ENCODE measurements around the gene IFITM2. TPM values are rescaled to one million over a fixed set of nuclear protein-coding genes. Genes with fewer than 3 reads are reported as not detected.
A peak's percentile ranks its signal among the peaks of the same experiment; 100 is the strongest.
"Not testable (repeated sequence)": the region's sequence is repeated elsewhere in the genome, so short reads cannot be mapped to it uniquely, and the experiment has no call there.

Gene IFITM2
- total RNA-seq = 100 to 1,000 TPM in 3 of 4 donors, 10 to 100 TPM in 1; 27.8 to 926 (median 269) TPM

- H3K27me3 ChIP-seq; intact Hi-C loops (cut with DNase I; ENCODE audit: low total_unique reads); H3K9me3 ChIP-seq; H3K36me3 ChIP-seq; H3K4me1 ChIP-seq: not testable (repeated sequence)
- H3K27ac ChIP-seq = peak within 1 kb of the TSS; percentile 88 to 93
- TF ChIP-seq POLR2A (IDR thresholded peaks at IDR 0.05) = peak; percentile 73
- peak in 2 of 4 experiments; percentile 12 to 32 for TF ChIP-seq CTCF (IDR thresholded peaks at IDR 0.05)
- DNase-seq = peak; percentile 81 to 86
- peak within 1 kb of the TSS; percentile 44 to 52 for H3K4me3 ChIP-seq
Measured at GRCh38 chr11:307766-308708, at the start of gene IFITM2. Gene IFITM2, plus strand, starts transcription at chr11:307816. Its CDS starts 377 bp downstream, at chr11:308193.

- Histone ChIP-seq H3K4me3 (no peak overlapping the region), H3K27ac (no peak overlapping the region), H3K36me3 (no peaks in the 10 kb centered on the region), H3K27me3 (no peaks in the 10 kb centered on the region), H3K9me3 (no peaks in the 10 kb centered on the region), H3K4me1 (no peaks in the 10 kb centered on the region)
- no peak for DNase-seq
- TF ChIP-seq POLR2A (IDR thresholded peaks at IDR 0.05) = no peak
- TF ChIP-seq CTCF (IDR thresholded peaks at IDR 0.05) = no peak
- intact Hi-C loops (cut with DNase I; ENCODE audit: low total_unique reads) = no loop called here
Measured at GRCh38 chr11:259413-259812, 48.2 kb upstream of the IFITM2 start.

- TF ChIP-seq CTCF (IDR thresholded peaks at IDR 0.05) = no peak
- no peak for TF ChIP-seq POLR2A (IDR thresholded peaks at IDR 0.05)
- Histone ChIP-seq H3K36me3 (no peaks in the 10 kb centered on the region), H3K4me3 (no peak overlapping the region), H3K4me1 (no peaks in the 10 kb centered on the region), H3K27ac (no peak overlapping the region), H3K9me3 (peaks cover 0 to 3% of the 10 kb centered on the region in 2 donors), H3K27me3 (no peaks in the 10 kb centered on the region)
- intact Hi-C loops (cut with DNase I; ENCODE audit: low total_unique reads) = no loop called here
- DNase-seq = no peak
Measured at GRCh38 chr11:261624-262023, 46.0 kb upstream of the IFITM2 start.

DNA sequence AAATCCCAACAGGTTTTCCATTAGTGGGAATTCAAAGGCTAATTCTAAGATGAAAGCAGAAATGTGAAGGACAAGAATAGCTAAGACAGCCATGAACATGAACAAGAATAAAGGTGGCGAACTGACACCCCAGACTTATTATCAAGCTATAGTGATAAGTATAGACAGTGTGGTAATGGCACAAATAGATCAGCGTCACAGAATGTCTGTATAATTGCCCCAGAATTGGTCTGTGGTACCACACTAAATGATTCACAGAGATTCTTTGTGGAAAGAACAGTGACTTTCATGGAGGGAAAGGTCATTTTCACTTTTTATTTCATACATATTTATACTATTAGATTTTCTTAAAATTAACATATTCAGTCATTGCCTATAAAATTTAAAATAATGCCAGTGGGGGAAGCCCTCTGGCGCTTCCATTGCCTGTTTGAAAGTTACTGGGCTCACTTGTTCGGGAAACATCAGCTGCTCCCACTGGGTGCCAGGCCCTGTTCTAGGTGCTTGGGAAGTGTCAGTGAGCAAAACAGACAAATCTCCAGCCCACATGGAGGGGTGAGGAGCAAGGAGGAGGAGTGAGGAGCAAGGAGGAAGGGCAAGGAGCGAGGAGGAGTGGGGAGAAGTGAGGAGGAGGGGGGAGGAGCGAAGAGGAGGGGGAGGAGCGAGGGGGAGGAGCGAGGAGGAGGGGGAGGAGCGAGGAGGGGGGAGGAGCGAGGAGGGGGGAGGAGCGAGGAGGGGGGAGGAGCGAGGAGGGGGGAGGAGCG lies 40.8 kb upstream of the IFITM2 start:
- peaks cover 0 to 3% of the 10 kb centered on the region in 2 donors for H3K9me3 ChIP-seq
- no peaks in the 10 kb centered on the region for H3K4me1 ChIP-seq
- no peaks in the 10 kb centered on the region for H3K27me3 ChIP-seq
- intact Hi-C loops (cut with DNase I; ENCODE audit: low total_unique reads) = no loop called here
- no peak overlapping the region for H3K27ac ChIP-seq
- no peak overlapping the region for H3K4me3 ChIP-seq
- TF ChIP-seq CTCF (IDR thresholded peaks at IDR 0.05) (no peak), POLR2A (IDR thresholded peaks at IDR 0.05) (no peak)
- DNase-seq = no peak
- no peaks in the 10 kb centered on the region for H3K36me3 ChIP-seq

All from uterus (tissue), 4 donors.